Ovary (tissue), 3 donors: ENCODE measurements around the gene ECHDC3.

ENCODE experiments used
- POLR2A ChIP-seq: fragments of 450-650 bp; IDR thresholded peaks from one replicate; pipeline ENCODE4 v1.6.1; 2017; ENCODE audit warnings: antibody characterized with exemption, mild to moderate bottlenecking, moderate library complexity
- TF ChIP-seq, protein P1 (sequence below), 3 donors: fragments of 450-650 bp in 2 of 3; fragments of 200-600 bp in 1 of 3; IDR thresholded peaks; one replicate each; pipeline versions ENCODE4 v1.5.1 to v1.8.0; 2016 to 2022; ENCODE audit warnings: antibody characterized with exemption in 3 of 3, mild to moderate bottlenecking in 1 of 3
- donor health status: DM: no; HTN: no; CAD: no.

DNA sequence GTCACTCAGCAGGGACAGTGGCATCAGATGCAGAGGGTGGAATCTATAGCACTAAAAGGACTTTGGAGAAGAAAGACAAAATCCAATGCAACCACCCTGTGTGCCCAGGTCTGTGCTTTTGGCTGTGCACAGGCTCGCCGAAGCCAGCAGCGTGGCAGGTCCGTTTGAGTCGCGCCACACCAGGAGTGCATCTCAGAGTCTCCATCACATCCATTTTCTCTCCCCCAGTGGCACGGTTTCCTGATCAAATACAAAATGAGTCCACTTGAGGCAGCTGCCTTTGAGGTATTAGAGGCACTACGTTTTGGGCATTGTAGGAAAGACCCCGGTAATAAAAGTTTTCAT lies 57.5 kb downstream of the ECHDC3 start:
- TF ChIP-seq, protein P1, sequence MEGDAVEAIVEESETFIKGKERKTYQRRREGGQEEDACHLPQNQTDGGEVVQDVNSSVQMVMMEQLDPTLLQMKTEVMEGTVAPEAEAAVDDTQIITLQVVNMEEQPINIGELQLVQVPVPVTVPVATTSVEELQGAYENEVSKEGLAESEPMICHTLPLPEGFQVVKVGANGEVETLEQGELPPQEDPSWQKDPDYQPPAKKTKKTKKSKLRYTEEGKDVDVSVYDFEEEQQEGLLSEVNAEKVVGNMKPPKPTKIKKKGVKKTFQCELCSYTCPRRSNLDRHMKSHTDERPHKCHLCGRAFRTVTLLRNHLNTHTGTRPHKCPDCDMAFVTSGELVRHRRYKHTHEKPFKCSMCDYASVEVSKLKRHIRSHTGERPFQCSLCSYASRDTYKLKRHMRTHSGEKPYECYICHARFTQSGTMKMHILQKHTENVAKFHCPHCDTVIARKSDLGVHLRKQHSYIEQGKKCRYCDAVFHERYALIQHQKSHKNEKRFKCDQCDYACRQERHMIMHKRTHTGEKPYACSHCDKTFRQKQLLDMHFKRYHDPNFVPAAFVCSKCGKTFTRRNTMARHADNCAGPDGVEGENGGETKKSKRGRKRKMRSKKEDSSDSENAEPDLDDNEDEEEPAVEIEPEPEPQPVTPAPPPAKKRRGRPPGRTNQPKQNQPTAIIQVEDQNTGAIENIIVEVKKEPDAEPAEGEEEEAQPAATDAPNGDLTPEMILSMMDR (IDR thresholded peaks at IDR 0.05), result no peak
- TF ChIP-seq POLR2A, result no peak
